Measurements from ENCODE around the gene ZG16B.

GRCh38 chr16:2810651-2811050 lies 19.5 kb upstream of the ZG16B start:
- no peak for TF ChIP-seq POLR2A (IDR thresholded peaks at IDR 0.05; ENCODE audit: low read depth, low read length)
- no peak for TF ChIP-seq POLR2AphosphoS5 (IDR thresholded peaks at IDR 0.05; ENCODE audit: low read depth, low read length)

Measured in GM12892 (cell line).